Sciatic nerve (tissue), 2 donors: ENCODE measurements around the gene DYNAP. TPM values are rescaled to one million over a fixed set of nuclear protein-coding genes. Genes with fewer than 3 reads are reported as not detected.

Experiments used
- ATAC-seq: fragments of 200-7000 bp; cut with Tn5 transposase; one replicate; pipeline ENCODE4 v1.9.1; 2020; ENCODE audit warnings: mild to moderate bottlenecking, moderate library complexity
- DNase-seq: peaks from one replicate; pipeline ENCODE4 v3.0.0-alpha.2; 2020; ENCODE audit warnings: low spot score
- intact Hi-C: fragments of 100-400 bp; cut with DNase I; formaldehyde crosslinking; loops from one replicate; pipeline ENCODE4 v1.14.2; 2022
- total RNA-seq: library from RNA; stranded (reverse); fragmentation: NEBNext Ultra II Directional; extraction: Animal tissue kit (Norgen Biotek cat#: 25700); gene quantifications from one replicate; pipeline ENCODE4 v1.2.1, GENCODE V29; 2021
- donor health status: DM: no; HTN: no; CAD: no.
- donor health status: DM: no; HTN: no; CAD: no.

The DYNAP gene, protein sequence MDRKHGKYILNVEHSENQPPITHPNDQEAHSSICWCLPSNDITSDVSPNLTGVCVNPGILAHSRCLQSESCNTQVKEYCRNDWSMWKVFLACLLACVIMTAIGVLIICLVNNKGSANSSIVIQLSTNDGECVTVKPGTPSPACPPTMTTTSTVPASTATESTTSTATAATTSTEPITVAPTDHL
- total RNA-seq: not detected

DNA sequence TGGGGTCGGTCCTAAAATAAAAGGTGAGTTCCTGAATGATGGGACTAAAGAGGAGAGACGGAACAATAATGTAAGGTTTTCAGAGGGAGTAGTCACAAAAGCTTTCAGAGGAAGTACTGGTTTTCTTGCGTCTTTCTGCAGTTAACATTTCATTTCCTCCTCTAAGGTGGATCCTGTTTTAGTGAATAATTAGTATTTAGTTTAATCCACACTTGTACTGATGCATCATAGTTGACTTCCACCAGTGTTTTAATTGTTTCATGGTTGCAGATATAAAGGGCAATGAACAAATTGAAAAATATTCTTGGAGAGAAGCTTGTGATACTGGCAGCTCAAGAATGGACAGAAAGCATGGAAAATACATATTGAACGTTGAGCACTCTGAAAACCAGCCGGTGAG, at the start of gene DYNAP:
TSS of gene DYNAP (plus strand) at position 301 of the 400 bp plus-strand sequence. CDS start at position 339, 38 bp downstream.
- ATAC-seq (no peak), DNase-seq (no peak)
- intact Hi-C loops: no loop called here

DNA sequence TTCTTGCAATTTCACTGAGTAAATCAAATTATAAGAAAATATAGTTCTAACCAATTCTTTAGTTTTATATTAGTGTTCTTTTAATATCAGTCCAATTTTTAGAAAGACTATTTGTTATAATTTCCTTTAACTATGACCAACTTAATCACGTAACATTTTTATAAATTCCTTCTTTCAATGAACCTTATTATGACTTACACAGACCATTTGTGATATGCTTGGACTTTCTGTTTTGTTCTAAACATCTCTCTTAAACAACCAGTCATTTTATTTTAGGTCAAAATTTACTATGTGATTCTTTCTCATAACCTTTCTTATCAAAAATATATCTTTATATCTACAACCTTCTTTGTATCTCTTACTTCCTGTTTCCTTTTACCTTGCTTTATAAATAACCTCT, 39.5 kb upstream of the DYNAP start:
- ATAC-seq (no peak), DNase-seq (no peak)
- intact Hi-C loops: no loop called here

DNA sequence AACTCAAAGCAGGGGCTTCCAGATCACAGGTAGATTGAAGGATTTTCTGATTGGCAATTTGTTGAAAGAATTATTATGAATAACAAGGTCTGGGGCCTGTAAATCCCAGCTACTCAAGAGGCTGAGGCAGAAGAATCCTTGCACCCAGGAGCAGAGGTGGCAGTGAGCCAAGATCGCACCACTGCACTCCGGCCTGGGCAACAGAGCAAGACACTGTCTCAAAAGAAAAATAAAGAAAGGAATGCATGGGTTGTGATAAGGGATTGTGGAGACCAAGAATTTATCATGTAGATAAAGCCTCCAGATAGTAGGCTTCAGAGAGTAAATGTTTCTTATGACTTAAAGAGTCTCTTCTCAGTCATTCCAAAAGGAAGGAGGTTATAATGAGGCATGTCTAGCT, 35.8 kb upstream of the DYNAP start:
- ATAC-seq (no peak), DNase-seq (no peak)
- intact Hi-C loops: no loop called here

DNA sequence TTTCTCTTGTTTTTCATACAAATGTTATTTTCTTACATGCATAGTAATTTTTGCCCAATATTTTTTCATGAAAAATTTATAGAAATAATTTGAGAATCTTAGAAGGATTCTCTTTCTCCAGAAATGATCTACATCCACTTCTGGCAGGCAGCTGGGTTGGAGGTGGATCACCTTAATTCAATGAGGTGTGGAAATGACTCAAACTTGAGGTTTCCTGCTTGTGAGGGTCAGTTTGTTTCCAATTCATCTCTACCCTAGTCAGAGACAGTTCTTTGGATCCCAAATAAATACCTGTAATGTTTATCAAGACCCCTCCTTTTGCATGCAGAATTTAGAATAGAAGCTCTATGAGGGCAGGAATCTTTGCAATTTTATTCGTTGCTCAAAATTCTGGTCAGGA, 35.0 kb upstream of the DYNAP start:
- no peak for DNase-seq
- ATAC-seq: no peak
- intact Hi-C loops: no loop called here

DNA sequence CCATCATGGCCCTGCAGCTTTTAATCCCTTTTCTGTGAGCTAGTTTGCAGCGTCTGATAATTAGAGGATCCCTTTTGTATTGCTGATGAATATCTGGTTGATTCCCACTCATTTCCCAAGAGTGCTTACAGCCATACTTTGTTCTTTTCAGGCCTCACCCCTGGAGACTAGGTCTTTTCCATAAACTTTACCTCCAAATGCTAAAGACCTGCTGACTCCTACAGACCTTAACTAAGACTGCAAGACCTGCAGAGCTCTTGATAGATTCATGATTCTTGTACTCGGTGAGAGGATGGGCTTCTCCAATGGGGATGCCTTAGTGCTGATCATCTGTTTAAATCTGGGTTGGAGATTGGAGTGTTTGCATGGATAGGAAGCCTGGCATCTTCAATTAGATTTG, 33.1 kb upstream of the DYNAP start:
- ATAC-seq (no peak), DNase-seq (no peak)
- intact Hi-C loops: no loop called here

DNA sequence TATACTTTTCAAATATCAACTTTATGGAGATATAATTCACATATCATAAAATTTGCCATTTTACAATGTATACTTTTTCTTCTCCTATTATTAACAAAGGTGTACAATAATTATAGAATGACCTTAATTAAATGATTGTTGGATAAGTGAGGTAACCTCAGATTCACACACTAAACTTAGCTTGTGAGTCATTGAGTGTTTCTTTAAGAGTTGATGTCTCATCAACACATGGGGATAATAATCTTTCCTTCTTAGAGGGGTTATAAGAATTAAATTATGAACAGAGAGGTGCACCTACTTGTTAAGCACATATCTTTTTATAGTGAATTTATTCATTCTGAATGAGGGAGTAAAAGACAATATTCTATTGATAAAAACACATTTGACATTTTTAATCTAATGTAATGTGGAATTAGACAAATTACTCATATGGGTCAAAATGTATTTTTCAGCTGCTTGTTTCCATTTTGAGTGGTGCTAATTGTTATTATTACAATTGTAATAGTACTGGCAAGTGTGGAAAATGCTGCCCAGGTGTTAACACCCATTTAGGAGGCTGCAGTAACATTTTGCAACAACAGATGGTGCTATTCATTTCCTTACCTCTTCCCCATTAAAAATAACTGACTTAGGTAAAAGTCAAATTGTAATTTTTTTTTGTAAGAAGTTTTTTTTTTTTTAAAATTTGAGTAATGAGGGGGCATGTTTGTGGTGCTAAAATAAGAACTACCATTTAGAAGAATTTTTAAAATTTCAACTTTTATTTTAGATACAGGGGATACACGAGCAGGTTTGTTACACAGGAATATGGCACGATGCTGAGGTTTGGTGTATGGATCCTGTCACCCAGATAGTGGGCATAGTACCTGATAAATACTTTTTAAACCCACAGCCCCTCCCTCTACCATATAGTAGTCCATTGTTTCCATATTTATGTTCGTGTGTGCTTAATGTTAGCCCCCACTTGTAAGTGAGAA, 32.1 kb upstream of the DYNAP start:
- intact Hi-C loops: no loop called here
- DNase-seq: no peak
- ATAC-seq: no peak

DNA sequence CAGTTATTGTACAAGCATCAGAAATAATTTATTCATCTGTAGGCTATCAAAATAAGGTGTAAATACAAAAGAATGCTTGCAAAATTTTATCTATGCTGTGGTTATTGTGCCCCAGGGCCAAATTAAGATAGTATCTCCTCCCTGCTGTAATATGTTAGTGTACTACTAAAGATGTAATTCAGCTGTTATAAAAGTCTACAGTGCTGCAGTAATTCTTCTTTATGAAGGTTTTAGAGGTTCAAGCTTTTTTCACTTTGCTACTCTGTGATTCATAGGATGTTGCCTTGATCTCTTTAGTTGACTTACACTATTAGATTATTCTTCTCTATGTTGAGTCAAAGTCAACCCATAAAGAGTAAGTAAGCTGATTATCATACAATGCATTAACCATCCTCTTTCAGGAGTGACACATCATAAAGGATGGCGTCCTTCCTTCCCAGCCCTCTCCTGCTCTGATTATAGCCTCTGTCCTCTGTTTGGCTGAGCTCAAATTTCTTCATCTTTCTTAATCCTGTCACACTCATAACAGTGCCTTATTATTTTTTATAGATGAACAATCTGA, 29.3 kb upstream of the DYNAP start:
- intact Hi-C loops: no loop called here
- no peak for DNase-seq
- no peak for ATAC-seq

DNA sequence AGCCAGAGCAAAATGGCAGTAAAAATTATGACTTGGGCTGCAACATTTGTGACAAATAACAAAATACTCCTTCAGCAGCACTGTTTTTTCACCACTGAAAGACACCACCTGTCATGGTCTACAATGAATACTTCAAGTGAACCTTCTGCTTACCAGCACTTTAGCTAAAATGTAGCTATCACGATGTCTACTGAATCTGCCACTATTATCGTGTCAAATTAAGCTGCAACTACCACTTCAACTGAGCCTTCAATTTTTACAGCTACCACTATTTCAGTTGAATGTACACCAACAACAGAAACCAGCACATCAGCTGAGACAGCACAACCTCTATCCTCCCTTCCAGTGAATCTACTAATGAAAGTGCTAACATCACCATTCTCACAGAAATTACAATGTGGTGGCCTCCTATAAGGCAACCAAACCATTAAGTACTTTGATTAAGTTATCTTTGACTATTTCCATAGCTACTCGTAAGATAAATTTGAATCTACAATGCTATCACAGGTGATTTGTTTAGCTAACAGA, 10.8 kb upstream of the DYNAP start:
- ATAC-seq (no peak), DNase-seq (no peak)
- intact Hi-C loops: no loop called here

DNA sequence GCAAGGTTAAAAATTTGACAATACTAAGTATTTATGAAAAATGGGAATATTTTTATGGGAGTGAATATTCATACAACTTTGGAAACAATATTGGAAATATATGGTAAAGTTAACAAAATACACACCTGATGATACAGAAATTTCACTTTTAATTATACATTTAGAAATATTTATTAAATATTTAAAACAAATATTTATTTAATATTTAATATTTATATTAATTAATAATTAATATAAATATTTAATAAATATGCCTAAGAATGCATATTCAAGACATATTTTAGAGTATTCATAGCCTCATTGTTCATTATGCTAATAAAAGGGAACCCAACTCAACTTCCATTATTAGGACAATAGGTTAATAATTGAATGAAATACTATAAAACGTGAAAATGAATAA, 7.0 kb upstream of the DYNAP start:
- intact Hi-C loops: no loop called here

DNA sequence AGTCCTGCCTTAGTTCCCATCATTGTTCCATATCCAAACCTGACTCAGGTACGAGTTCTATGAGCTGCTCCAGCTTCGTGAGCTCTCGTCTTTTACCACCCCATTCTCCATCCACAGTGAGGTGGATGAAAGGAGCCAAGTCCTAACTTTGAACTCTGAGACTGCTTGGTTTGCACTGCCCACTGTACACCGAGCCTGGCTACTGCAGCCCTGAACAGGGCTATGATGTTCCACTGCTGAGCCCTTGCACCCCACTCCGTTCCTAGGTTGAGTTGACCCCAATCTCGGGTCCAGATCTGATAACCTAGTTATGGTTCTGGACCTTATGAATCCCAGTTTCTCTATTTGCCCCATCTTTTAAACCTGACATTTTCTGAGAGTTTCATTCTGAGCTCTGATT, 5.3 kb upstream of the DYNAP start:
- intact Hi-C loops: no loop called here
- DNase-seq (no peak), ATAC-seq (no peak)

More for the DNA sequence above, 7.0 kb upstream of the DYNAP start:
- DNase-seq (no peak), ATAC-seq (no peak)

DNA sequence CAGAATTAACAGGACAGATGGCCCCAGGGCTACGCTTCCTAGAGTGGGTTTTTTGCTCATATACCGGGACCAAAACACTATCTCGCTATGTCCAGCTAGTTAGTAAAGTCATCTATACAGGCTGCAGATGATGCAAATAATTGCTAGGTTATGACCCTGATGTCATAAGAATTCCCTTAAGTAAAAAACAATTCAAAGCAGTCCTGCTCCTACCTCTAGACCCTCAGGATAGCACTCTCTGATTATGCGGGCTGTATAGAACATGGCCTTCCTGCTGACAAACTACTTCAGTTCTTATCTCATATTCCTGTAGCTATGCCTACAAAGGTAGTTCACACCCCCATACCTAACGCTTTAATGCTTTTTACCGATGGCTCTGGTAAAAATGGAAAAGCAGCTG, 13.2 kb downstream of the DYNAP start:
- DNase-seq: no peak
- intact Hi-C loops: no loop called here
- ATAC-seq: no peak

DNA sequence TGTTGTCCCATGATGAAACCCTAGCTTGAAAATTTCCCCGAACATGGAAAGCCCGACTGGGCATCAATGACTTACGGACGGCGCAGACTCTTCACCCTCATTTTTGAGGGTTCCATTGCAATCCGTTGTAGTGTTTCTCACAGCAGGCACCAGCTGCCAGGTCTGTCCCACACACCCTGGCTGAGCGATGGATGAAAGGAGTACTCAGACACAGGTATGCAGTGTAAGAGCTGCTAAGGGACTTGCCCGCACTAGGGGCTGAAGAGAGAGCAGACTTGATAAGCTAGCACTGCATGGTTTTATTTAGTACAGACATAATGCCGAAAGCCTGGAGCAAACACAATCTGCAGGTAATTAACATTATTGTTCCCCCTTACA, 15.8 kb downstream of the DYNAP start:
- DNase-seq (no peak), ATAC-seq (no peak)
- intact Hi-C loops: no loop called here

DNA sequence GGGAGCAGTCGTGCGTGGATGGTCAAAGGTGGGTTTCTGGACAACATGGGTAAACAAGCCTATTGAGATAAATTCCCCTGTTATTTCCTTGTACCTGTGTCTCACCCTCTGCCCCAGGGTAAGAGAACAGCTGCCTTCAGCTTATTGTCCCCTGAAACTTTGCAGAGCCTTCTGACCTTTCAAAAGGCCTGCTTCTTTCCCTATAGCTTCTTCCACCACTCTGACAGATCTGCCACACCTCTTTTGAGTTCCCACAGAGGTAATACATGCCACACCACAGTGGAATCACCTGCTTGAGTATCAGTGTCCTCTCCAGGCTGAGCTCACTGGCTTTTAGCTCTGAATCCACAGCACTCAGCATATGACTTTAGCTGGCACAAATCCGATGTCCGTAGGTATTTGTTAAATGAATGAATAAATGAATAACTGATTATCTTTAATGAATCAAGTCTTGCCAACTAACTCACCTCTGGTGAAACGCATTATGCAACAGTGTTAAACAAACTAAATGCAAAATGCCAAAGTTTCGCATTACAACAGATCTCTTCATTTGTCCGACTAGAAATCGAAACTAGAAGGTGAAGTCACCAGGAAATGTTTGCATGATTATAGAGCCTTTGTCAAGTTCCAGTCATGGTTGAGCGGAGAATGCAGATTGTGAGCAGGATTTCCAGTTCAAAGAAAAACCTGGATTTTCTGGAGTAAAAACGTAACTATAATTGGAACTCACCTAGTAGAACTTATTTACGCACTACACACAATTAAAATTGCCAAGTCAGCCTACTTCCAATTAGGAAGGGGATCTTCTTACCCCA, 16.4 kb downstream of the DYNAP start:
- ATAC-seq: no peak
- intact Hi-C loops: no loop called here
- no peak for DNase-seq

DNA sequence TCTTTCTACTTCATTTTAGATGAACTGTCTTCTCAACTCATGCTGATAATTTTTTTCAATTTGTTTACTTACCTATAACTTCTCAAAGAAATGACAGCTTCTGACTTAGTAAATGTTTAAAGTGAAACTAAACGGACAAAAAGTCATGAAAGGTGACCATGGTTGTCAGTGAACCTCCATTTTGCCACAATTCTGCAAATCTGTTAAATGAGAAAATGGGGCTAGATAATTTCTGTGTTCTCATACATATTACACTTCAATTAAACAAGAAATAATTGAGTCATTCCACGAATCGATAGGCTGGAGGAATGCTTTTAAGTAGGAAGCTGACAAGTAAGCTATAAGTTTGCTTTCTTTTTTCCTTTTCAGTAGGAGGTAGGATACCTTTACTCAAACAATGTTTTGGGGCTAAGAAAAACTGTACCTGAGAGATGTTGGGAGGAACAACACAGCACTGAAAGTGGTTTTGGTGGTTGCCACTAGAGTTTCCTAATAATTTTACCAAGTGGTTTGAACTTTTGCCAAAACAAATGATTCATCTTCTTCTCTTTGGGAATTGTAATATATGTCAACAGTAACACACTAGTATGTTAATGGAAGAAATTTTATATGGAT, 17.1 kb downstream of the DYNAP start:
- DNase-seq (no peak), ATAC-seq (no peak)
- intact Hi-C loops: no loop called here

DNA sequence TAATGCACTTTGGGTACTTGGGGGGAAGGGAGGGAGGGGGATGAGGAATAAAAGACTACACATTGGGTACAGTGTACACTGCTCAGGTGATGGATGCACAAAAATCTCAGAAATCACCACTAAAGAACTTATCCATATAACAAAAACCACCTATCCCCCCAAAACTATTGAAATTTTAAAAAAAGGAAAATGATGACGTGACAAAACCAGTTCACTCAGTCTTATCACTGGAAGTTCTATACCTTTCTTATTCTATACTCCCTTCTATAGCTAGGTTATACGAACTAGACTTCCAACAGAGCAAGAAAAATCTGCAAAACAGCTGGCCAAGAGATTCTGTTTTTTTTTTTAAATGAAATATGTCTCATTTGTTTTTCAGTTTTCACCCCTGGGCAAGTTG, 20.8 kb downstream of the DYNAP start:
- DNase-seq (no peak), ATAC-seq (no peak)
- intact Hi-C loops: no loop called here

DNA sequence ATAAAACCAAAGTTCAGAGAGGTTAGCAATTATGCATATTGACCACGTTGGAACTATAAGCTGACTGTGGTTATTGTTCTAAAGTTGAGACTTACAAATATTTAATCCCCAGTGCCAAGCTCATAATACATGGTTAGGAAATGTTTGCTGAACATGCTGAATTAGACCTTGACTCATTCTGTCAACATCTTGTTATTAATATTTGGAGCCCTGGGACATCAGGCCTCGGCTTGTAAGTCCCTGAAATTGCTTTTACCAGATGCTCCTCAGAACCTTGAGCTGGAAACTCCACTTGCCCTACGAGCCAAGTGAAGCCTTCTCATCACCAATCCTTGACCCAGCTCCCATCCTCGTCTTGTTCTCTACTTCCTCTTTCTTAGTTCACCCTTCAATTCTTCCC, 21.2 kb downstream of the DYNAP start:
- ATAC-seq (no peak), DNase-seq (no peak)
- intact Hi-C loops: no loop called here

DNA sequence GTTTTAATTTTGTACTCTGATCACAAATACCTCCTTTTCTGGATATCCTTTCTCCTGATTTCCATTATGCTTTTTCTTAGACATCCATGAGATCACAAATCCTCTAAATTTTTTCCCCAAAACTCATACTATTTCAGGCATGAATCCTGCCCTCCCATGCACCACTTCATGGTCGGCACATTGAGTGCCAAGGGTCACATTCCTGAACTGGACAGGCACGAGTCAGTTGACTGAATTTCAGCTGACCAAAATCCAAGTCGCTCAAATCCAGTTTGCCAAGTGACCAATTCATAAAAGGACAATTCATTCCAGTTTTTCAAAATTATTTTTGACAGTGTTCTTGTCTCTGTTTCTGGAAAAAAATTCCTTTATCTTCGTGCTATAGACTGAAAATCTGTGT, 22.1 kb downstream of the DYNAP start:
- intact Hi-C loops: no loop called here
- ATAC-seq (no peak), DNase-seq (no peak)

DNA sequence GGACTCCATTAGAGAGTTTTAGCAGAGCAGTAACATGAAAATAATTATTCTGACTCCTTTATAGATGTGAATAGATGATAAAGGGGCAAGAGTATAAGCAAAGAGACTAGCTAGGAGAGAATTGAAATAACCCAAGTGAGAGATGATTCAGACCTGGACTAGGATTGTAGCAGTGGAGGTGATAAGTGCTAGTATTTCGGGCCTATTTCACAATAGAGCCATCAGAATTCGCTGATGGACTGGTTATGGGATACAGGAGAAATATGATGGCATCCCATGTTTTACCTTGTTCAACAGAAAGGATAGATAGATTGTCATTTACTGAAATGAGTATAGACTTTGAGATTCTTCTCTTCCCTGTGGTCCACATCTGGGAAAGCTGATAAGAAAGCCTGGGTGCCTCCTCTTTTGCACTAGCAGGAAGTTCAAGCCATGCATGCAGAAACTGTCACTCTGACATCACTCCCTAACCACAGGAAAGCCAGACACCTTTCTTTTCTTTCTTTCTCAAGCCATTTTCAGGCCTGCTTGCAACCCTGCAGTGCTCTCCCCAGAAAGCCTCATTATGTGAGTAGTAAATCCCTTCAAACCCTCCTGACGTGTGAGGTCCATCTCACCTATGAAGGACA, 25.3 kb downstream of the DYNAP start:
- DNase-seq: no peak
- intact Hi-C loops: no loop called here
- ATAC-seq: no peak
